LNCAP (cell line): ENCODE data around the gene TYSND1.

Source experiments
- TF ChIP-seq, protein P1 (sequence below): fragments of 450-650 bp; IDR thresholded peaks from 2 replicates; pipeline ENCODE4 v1.5.1; 2017; ENCODE audit warnings: mild to moderate bottlenecking

Gene TYSND1

DNA sequence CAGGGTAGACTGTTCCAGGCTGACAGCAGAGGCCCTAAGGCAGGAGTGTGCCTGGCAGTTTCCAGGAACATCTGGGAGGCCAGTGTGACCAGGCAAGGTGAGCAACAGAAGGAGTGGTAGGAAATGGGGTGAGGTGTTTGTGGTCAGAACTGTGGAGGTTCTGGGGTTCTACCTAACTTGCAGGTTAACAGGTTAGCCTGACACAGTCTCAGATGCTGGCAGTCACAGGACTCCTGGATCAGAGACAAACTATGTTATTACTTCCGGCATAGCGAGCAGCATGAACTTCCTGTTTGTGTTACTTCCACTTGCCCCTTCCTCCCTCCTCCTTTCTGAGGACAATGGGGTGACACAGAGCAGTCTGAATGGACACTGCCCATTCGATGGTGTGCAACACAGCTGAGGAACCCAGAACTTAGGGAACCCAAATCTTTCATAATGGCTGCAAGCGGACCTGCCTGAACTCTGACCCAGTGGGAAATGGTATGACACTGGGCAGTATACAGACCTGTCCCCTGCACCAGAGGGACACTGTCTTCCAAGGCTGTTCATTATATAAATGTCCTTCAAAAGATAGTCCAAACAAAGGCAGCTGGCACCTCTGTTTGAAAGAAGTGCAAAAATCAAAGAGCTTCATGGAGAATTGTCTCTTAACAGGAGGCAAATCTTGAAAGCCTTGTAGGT lies 27.7 kb upstream of the TYSND1 start:
- TF ChIP-seq, protein P1, sequence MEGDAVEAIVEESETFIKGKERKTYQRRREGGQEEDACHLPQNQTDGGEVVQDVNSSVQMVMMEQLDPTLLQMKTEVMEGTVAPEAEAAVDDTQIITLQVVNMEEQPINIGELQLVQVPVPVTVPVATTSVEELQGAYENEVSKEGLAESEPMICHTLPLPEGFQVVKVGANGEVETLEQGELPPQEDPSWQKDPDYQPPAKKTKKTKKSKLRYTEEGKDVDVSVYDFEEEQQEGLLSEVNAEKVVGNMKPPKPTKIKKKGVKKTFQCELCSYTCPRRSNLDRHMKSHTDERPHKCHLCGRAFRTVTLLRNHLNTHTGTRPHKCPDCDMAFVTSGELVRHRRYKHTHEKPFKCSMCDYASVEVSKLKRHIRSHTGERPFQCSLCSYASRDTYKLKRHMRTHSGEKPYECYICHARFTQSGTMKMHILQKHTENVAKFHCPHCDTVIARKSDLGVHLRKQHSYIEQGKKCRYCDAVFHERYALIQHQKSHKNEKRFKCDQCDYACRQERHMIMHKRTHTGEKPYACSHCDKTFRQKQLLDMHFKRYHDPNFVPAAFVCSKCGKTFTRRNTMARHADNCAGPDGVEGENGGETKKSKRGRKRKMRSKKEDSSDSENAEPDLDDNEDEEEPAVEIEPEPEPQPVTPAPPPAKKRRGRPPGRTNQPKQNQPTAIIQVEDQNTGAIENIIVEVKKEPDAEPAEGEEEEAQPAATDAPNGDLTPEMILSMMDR, result no peak

DNA sequence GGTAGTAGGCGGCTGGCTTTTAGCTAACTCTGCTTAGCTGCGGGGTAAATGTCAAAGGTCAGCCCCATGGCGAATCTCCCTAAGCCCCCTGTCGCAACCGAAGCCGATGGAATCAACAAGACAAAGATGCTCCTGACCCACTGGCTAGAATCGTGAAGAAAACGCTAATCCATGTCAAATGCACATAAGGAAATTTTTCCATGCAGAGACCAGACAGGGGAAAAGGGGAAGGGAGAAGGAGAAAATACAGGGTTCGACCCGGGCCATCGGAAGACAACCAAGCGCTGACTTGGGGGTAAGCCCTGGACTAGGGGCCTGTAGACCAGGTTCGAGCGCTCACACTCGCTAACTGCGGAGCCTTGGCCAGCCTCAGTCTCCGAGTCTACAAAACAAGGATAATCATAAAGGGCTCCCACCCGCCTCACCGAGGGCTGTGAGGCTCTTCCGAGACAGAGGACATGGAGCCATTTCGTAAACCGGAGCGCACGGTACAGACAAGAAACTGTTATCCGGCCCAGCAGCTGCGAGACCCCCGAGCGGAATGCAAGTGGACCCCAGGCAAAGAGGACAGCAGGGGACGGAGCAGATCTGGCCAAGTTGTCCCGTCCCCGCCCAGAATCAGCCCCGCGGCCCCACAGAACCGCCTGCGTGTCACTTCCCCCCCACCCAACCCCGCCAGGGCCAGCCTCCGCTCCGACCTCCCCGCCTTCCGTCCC lies 23.3 kb upstream of the TYSND1 start:
- TF ChIP-seq, protein P1, result no peak

DNA sequence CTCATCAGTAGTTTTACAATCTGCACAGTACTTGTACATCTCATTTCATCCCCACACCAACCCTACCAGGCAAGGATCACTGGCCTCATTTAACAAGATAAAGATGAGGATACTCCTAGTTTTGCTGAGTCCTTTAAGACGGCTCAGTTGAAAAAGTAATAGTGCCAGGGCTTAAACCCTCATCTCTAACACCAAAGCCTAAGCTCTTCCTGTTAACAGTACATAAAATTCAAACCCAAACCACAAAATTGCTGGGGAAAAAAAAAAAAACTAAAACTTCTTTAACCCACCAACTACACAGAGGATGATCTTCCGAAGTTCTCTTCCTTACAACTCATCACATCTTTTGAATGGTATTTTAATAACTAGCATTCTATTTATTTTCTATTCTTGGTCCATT lies 22.5 kb upstream of the TYSND1 start:
- TF ChIP-seq, protein P1, result no peak

DNA sequence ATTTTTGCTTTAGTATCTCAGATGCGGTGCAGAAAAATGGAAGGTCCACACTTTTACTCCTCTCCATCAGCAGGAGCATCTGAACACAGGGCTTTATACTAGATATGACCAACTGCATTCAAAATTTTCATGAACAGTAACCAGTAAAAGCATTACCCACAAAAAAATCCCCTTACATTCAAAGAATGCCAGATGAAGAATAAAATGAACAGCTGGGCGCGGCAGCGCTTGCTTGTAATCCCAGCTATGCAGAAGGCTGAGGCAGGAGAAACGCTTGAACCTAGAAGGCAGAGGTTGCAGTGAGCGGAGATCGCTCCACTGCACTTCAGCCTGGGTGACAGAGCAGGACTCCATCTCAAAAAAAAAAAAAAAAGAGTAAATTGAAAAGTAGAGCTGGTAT lies 20.7 kb upstream of the TYSND1 start:
- TF ChIP-seq, protein P1, result no peak

DNA sequence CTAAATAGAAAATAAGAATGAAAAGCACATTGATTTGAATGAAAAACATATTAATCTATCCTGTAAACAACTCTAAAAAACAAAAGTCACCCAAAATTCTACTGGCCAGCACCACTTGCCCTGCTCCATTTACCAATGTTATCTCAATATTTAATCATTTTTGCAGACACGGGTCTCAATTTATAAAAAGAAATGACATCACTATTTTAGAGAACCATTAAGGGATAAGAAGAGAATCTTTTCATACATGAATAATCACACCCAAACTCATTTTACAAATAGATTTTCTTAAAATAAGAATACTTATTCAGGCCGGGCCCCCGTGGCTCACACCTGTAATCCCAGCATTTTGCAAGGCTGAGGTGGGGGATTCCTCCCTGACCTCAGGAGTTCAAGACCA lies 19.9 kb upstream of the TYSND1 start:
- TF ChIP-seq, protein P1, result no peak

DNA sequence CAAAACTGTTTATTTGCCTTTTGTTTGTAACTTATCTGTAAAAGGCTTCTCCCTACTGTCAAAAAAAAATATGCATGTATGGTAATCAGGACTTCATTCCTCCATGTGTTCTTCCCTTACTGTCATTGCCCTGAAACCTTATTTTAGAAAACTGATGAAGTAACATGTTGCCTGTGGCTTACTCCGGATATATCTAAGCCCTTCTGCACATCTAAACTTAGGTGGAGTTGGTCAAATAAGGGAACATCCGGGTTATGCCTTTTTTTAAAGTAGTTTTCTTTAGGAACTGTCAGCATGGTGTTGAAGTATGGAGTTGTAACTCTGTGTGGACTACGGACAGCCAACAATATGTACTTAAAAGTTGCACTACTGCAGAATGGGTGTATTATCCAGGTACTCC lies 17.7 kb upstream of the TYSND1 start:
- TF ChIP-seq, protein P1, result no peak

DNA sequence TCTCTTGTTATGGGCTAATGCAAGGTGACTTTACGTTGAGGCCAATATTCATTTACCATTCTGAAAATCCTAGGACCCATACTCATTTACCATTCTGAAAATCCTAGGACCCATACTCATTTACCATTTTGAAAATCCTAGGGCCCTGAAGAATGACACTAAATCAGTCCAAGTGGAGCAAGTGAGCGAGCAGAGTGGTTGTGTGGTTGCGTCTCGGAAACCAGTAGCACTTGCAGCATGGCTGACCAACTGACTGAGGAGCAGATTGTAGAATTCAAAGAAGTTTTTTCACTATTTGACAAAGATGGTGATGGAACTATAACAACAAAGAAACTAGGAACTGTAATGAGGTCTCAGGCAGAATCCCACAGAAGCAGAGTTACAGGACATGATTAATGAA lies 16.9 kb upstream of the TYSND1 start:
- TF ChIP-seq, protein P1, result no peak
